GM18507 (cell line): ENCODE data around the gene STX5.
A peak's percentile ranks its signal among the peaks of the same experiment; 100 is the strongest.
"Not testable (repeated sequence)": the region's sequence is repeated elsewhere in the genome, so short reads cannot be mapped to it uniquely, and the experiment has no call there.

ENCODE experiments used
- DNase-seq: peaks from one replicate; pipeline ENCODE4 v3.0.0; 2011; ENCODE audit warnings: low read depth; ENCODE audit not compliant: insufficient read length; ENCODE audit errors: extremely low spot score
- FAIRE-seq: peaks from 2 replicates; lab custom pipeline; 2011; peaks lifted over from hg19 to GRCh38; lab: Jason Lieb, UNC

The STX5 gene

GRCh38 chr11:62791501-62792201 is 40.2 kb downstream of the STX5 start, which contains the start of gene TMEM223:
TMEM223 (minus strand) TSS chr11:62792006; CDS start chr11:62791994, 12 bp downstream.
- peak; percentile 73 for FAIRE-seq
- peak; percentile 83 for DNase-seq

GRCh38 chr11:62789576-62789975 is 42.3 kb downstream of the STX5 start:
- no peak for FAIRE-seq
- no peak for DNase-seq

DNA sequence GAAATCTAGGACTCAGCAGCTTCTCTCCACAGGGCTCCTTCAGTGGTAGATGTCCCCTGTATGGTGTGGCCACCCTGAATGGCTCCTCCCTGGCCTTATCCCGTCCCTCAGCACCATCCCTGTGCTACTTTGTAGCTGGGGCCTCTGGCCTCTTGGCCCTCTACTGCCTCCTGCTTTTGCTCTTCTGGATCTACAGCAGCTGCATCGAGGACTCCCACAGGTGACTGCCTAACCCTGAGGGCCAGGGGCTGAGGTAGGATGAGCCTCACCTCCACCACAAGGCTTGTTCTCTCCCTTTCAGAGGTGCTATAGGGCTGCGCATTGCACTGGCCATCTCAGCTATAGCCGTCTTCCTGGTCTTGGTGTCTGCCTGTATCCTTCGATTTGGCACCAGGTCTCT is 42.9 kb downstream of the STX5 start:
- no peak for DNase-seq
- FAIRE-seq: no peak

- FAIRE-seq: peak; percentile 87
- peak; percentile 92 for DNase-seq
Measured at GRCh38 chr11:62787005-62787759, 44.7 kb downstream of the STX5 start, which contains the start of gene TMEM179B. TMEM179B (plus strand) TSS chr11:62787402; CDS start chr11:62787432, 30 bp downstream.

DNA sequence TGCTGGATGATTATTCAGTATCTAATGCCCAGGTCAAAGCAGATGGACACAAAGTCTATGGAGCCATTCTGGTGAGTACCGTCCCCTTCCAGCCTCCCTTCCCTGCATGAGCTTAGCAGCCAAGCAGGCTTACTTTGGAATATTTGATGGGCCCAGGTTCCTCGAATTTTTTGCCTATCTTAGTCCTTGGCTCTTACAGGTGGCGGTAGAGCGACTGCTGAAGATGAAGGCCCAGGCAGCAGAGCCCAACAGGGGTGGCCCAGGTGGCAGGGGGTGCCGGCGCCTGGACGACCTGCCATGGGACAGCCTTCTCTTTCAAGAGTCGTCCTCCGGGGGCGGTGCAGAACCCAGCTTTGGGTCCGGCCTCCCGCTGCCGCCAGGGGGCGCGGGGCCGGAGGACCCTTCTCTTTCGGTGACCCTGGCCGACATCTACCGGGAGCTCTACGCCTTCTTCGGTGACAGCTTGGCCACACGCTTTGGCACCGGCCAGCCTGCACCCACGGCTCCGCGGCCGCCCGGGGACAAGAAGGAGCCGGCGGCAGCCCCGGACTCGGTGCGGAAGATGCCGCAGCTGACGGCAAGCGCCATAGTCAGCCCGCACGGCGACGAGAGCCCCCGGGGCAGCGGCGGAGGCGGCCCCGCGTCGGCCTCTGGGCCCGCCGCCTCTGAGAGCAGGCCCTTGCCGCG is 45.4 kb downstream of the STX5 start:
- DNase-seq (peak; percentile 78), FAIRE-seq (peak; percentile 60)

DNA sequence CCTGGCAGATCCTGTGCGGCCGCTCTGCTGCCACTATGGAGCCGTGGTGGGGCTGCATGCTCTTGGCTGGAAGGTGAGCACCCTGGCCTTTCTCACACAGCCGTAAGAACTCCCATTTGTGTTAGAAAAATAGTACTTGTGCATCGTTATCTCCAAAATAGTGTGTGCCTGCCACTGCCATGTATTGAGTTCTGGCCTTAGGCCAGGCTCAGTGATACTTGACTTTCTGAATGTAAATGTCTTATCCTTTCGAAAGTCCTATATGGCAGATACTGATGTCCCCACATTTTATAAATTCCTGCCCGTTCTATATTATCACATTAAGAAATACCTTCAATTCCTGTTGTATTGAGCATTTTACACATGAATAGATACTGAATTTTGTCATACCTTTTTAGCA is 49.1 kb downstream of the STX5 start:
- no peak for FAIRE-seq
- DNase-seq: no peak

- DNase-seq (no peak), FAIRE-seq (no peak)
Measured at GRCh38 chr11:62778441-62778840, 53.4 kb downstream of the STX5 start.

DNA sequence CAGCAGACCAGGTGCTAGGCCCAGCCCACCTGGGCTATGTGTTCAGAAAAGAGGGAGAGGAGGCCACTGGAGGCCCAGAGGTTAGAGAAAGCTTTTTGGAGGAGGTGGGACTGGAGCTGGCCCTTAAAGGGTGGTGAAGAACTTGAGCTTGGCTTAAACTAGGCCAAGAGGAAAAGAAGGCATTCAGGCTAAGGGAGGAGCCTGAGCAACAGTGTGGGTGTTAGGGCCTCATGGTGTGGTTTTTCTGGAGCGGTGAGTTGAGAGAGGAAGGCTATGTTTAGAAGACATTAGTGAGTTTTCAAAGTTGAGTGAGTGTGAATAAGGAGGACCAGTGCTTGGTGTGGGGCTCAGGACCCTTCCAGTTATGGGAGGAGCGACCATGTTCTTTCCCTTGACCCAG is 54.5 kb downstream of the STX5 start:
- DNase-seq: no peak
- FAIRE-seq: no peak

DNA sequence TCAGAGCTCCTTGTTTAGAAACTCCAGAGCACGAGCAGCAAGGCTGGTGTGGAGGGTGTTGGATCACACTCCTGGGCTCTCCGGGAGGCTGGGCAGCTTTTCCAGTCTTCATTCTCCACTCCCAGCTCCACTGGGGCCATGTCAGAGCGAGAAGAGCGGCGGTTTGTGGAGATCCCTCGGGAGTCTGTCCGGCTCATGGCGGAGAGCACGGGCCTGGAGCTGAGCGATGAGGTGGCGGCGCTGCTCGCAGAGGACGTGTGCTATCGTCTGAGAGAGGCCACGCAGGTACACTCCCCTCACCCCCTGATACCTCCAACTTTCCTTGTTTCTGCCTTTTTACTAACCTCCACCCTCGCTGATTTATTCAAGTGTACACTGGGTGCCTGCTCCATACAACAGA is 56.2 kb downstream of the STX5 start:
- DNase-seq (no peak), FAIRE-seq (no peak)

DNA sequence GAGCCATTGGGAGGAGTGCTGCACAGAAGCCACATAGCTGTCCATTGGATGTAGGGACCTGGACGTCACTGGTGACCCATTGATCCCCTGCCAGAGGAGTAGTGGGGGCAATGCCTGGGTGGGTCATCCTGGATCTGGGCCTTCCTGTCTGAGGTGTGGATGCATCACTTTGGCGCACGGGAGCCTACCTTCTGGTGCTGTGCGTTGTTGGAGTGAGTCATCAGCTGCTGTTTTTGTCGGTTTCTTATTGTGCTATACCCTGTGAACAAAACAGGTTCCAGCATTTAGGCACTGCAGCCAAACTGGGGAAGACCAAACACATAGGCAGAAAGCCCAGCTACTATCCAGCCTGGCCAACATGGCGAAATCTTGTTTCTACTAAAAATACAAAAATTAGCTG is 57.4 kb downstream of the STX5 start:
- FAIRE-seq (no peak), DNase-seq (no peak)

DNA sequence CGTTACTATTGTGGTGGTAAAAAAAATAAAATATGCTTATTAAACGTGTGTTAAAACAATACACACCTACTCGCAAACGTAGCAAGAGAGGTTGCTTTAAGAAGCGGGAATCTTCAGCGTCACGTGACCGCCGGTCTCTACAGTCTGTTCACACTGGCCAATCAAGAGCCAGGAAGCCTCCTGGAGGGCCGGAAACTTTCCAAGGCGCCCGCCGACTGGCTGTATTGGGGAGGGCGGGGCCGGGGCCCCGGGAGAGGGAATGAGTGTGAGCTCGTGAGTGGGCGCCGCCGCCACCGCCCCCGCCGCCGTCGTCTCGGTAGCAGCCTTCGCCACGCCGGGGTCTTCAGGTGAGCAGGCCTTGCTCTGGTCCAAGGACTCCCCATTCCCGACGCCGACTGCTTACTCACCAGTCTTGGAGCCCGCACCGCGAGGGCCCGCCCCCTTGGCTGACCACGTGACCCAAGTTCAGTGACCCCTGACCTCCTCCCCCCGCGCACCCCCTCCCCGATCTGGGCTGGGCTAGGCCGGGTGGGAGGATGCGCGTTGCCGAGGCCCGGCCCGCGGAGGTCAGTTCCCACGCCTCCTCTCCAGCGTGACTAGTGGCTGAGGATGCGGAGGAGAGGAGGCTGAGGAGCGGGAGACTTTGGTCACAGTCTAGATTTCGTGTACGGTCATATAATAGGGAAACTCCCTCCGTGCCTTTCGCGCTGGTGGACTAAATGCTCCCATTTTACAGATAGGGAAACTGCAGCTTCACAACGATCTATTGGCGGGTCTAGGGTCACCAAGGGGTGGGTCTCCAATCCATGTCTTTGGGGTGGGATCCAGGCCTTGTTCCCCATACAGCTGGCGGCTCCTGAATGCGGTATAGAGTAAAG is 60.5 kb downstream of the STX5 start, which contains the start of gene TAF6L:
Gene TAF6L (plus strand): TSS at position 253 of the 878 bp plus-strand sequence. CDS start 4,388 bp downstream, outside the sequence.
- DNase-seq (peak; percentile 77), FAIRE-seq (peak; percentile 90)

GRCh38 chr11:62770778-62771143 is 61.1 kb downstream of the STX5 start:
- DNase-seq (no peak), FAIRE-seq (no peak)

DNA sequence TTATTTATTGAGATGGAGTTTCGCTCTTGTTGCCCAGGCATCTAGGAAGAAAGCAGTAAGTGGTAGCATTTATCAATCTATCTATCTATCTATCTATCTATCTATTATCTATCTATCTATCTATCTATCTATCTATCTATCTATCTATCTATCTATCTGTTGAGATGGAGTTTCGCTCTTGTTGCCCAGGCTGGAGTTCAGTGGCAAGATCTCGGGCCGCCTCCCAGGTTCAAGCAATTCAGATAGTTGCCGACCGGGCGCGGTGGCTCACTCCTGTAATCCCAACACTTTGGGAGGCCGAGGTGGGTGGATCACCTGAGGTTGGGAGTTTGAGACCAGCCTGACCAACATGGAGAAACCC is 71.0 kb downstream of the STX5 start:
- not testable (repeated sequence) for DNase-seq

DNA sequence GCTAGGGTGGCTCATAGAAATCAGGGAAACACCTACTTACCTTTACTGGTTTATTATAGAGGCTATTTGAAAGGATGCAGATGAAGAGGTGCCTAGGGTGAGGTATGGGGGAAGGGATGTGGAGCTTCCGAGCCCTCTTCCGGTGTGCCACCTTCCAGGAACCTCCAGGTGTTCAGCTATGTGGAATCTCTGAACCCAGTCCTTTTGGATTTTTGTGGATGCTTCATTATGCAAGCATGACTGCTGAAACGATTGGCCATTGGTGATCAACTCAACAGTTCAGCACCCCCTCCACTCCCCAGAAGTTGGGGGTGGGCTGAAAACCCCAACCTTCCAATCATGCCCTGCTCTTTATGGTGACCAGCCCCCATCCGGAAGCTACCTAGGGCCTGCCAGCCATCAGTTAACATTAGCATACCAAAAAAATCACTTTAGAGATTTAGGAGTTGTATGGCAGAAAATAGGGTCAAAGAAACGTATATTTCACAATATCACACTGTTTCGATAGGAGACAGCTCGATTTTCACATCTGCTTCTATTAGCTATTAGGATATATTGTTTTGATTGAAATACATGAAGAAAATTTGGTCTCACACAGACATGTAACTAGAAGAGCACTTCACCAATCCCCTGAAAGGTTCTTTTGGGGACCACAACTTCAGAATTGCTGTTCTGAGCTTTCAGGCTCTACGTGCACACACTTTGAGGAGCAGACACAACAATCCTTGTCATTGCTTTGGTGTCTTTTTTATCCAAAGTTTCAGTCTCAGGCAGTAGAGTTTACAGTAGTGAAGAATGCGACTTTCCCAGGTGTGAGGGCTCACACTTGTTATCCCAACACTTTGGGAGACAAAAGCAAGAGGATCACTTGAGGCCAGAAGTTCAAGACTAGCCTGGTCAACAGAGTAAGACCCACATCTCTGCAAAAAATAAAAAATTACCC is 73.7 kb downstream of the STX5 start:
- FAIRE-seq: no peak

More for the DNA sequence above, 71.0 kb downstream of the STX5 start:
- not testable (repeated sequence) for FAIRE-seq

More for the DNA sequence above, 73.7 kb downstream of the STX5 start:
- no peak for DNase-seq
